Neural cell (in vitro differentiated cells): ENCODE data around the gene ACVR1. TPM values are rescaled to one million over a fixed set of nuclear protein-coding genes. Genes with fewer than 3 reads are reported as not detected.

Experiments
- H2AFZ ChIP-seq: fragments of 200-600, 300-800 bp; sonication (generic), shearing (Covaris generic); 2 replicates; pipeline ENCODE4 v1.6.0; 2014; ENCODE audit warnings: low read depth, mild to moderate bottlenecking, antibody characterized with exemption, low read length, moderate library complexity
- H3F3A ChIP-seq: fragments of 200-600 bp; shearing (Covaris generic); 2 replicates; pipeline ENCODE4 v1.6.1; 2016; ENCODE audit warnings: mild to moderate bottlenecking, moderate library complexity, mixed read lengths, antibody characterized with exemption, low read length; ENCODE audit not compliant: insufficient read depth, poor library complexity, severe bottlenecking
- H3K27ac ChIP-seq: fragments of 200-600, 300-800 bp; sonication (generic), shearing (Covaris generic); 2 replicates; pipeline ENCODE4 v1.5.1; 2014; ENCODE audit warnings: mild to moderate bottlenecking, low read length, moderate library complexity
- H3K27me3 ChIP-seq: fragments of 300-800, 200-600 bp; sonication (generic), shearing (Covaris generic); 2 replicates; pipeline ENCODE4 v1.6.0; 2014; ENCODE audit warnings: mild to moderate bottlenecking, low read depth, low read length, moderate library complexity; ENCODE audit not compliant: insufficient read depth
- H3K36me3 ChIP-seq: fragments of 300-800, 200-600 bp; sonication (generic), shearing (Covaris generic); 2 replicates; pipeline ENCODE4 v1.5.1; 2014; ENCODE audit warnings: mild to moderate bottlenecking, antibody characterized with exemption, low read length, moderate library complexity; ENCODE audit not compliant: insufficient read depth
- H3K4me2 ChIP-seq: fragments of 300-800, 200-600 bp; sonication (generic), shearing (Covaris generic); 2 replicates; pipeline ENCODE4 v1.6.0; 2014; ENCODE audit warnings: mild to moderate bottlenecking, low read length
- H3K4me3 ChIP-seq: fragments of 300-800, 200-600 bp; sonication (generic), shearing (Covaris generic); 2 replicates; pipeline ENCODE4 v1.5.1; 2014; ENCODE audit warnings: mild to moderate bottlenecking, low read length, moderate library complexity
- H3K79me2 ChIP-seq: fragments of 200-600 bp; shearing (Covaris generic); replicated peaks from 2 replicates; pipeline ENCODE4 v1.6.0; 2014; ENCODE audit warnings: mild to moderate bottlenecking, low read length, moderate library complexity; ENCODE audit not compliant: insufficient read depth
- H3K9ac ChIP-seq: fragments of 300-800, 200-600 bp; sonication (generic), shearing (Covaris generic); 2 replicates; pipeline ENCODE4 v1.6.1; 2016; ENCODE audit warnings: mild to moderate bottlenecking, low read length, mixed read lengths
- H3K9me2 ChIP-seq: fragments of 200-600 bp; shearing (Covaris generic); 2 replicates; pipeline ENCODE4 v1.6.1; 2016; ENCODE audit warnings: mild to moderate bottlenecking, low read length, mixed read lengths; ENCODE audit not compliant: insufficient read depth
- H3K9me3 ChIP-seq: fragments of 200-600, 300-800 bp; sonication (generic), shearing (Covaris generic); 2 replicates; pipeline ENCODE4 v1.6.1; 2016; ENCODE audit warnings: mild to moderate bottlenecking, mixed run types, low read length, moderate library complexity, mixed read lengths
- H4K20me1 ChIP-seq: fragments of 200-600 bp; shearing (Covaris generic); 2 replicates; pipeline ENCODE4 v1.6.1; 2016; ENCODE audit warnings: mild to moderate bottlenecking, mixed run types; ENCODE audit not compliant: insufficient read depth
- CTCF ChIP-seq: fragments of 450-650 bp; IDR thresholded peaks from 2 replicates; pipeline ENCODE4 v1.5.1; 2014; ENCODE audit warnings: antibody characterized with exemption, mild to moderate bottlenecking, moderate library complexity; ENCODE audit not compliant: poor library complexity, severe bottlenecking
- EZH2 ChIP-seq: fragments of 200-600, 300-800 bp; shearing (Covaris generic), sonication (generic); IDR thresholded peaks from 2 replicates; pipeline ENCODE4 v1.6.1; 2014; ENCODE audit warnings: antibody characterized with exemption, low read length, borderline replicate concordance, mild to moderate bottlenecking; ENCODE audit not compliant: insufficient read depth, poor library complexity, severe bottlenecking
- MXI1 ChIP-seq: fragments of 450-650 bp; conservative IDR thresholded peaks from 2 replicates; pipeline ENCODE4 v1.6.1; 2014; ENCODE audit warnings: antibody characterized with exemption, mild to moderate bottlenecking; ENCODE audit not compliant: poor library complexity, severe bottlenecking
- POLR2AphosphoS5 ChIP-seq: IDR thresholded peaks from 2 replicates; pipeline ENCODE4 v1.6.1; 2012
- RAD21 ChIP-seq: fragments of 450-650 bp; conservative IDR thresholded peaks from 2 replicates; pipeline ENCODE4 v1.6.1; 2014; ENCODE audit warnings: antibody characterized with exemption, mild to moderate bottlenecking, moderate library complexity
- REST ChIP-seq: IDR thresholded peaks from 2 replicates; pipeline ENCODE4 v1.6.1; 2012; ENCODE audit warnings: borderline replicate concordance
- SMC3 ChIP-seq: fragments of 450-650 bp; conservative IDR thresholded peaks from 2 replicates; pipeline ENCODE4 v1.6.1; 2014; ENCODE audit warnings: antibody characterized with exemption, mild to moderate bottlenecking, moderate library complexity; ENCODE audit not compliant: poor library complexity
- TAF1 ChIP-seq: IDR thresholded peaks from 2 replicates; pipeline ENCODE4 v1.6.1; 2012; ENCODE audit warnings: low read depth
- polyA plus RNA-seq: library from polyadenylated mRNA; depleted of rRNA; stranded (reverse); fragments of >200 nt; gene quantifications from 2 replicates; pipeline ENCODE4 v1.2.3, GENCODE V29; 2014

Gene ACVR1
- polyA plus RNA-seq, 1 donor from 2014 or later: 4.0 TPM

- no peak overlapping the region for H3K27ac ChIP-seq
- TF ChIP-seq RAD21: no peak
- no peak for TF ChIP-seq REST
- TF ChIP-seq POLR2AphosphoS5: no peak
- no peak for TF ChIP-seq MXI1
- TF ChIP-seq CTCF: no peak
- no peak for TF ChIP-seq EZH2
- H3K36me3 ChIP-seq: no peaks in the 10 kb centered on the region
- no peaks in the 10 kb centered on the region for H3K27me3 ChIP-seq
- no peaks in the 10 kb centered on the region for H3K79me2 ChIP-seq
- H3K4me3 ChIP-seq: no peak overlapping the region
- H4K20me1 ChIP-seq: no peaks in the 10 kb centered on the region
- no peak overlapping the region for H2AFZ ChIP-seq
- no peaks in the 10 kb centered on the region for H3K9me2 ChIP-seq
- H3F3A ChIP-seq: peaks cover 10% of the 10 kb centered on the region
- H3K4me2 ChIP-seq: no peak overlapping the region
- no peak overlapping the region for H3K9ac ChIP-seq
- no peaks in the 10 kb centered on the region for H3K9me3 ChIP-seq
Observed at GRCh38 chr2:157835425-157835824, 40.7 kb downstream of the ACVR1 start.

- Histone ChIP-seq H2AFZ (no peak overlapping the region), H3K79me2 (no peaks in the 10 kb centered on the region), H3K27me3 (no peaks in the 10 kb centered on the region), H4K20me1 (no peaks in the 10 kb centered on the region), H3K27ac (no peak overlapping the region), H3K9me3 (no peaks in the 10 kb centered on the region), H3F3A (peaks cover 9% of the 10 kb centered on the region), H3K9me2 (no peaks in the 10 kb centered on the region), H3K4me3 (no peak overlapping the region), H3K36me3 (no peaks in the 10 kb centered on the region), H3K9ac (no peak overlapping the region), H3K4me2 (no peak overlapping the region)
- no peak for TF ChIP-seq RAD21
- TF ChIP-seq POLR2AphosphoS5: no peak
Observed at GRCh38 chr2:157835006-157835405, 41.1 kb downstream of the ACVR1 start.

GRCh38 chr2:157833721-157834120 is 42.4 kb downstream of the ACVR1 start:
- Histone ChIP-seq H3K4me2 (no peak overlapping the region), H3K9me3 (no peaks in the 10 kb centered on the region), H3K27ac (no peak overlapping the region), H3F3A (peaks cover 4% of the 10 kb centered on the region), H3K27me3 (no peaks in the 10 kb centered on the region), H3K4me3 (no peak overlapping the region), H3K36me3 (no peaks in the 10 kb centered on the region), H4K20me1 (no peaks in the 10 kb centered on the region), H3K9me2 (no peaks in the 10 kb centered on the region), H3K9ac (no peak overlapping the region), H2AFZ (no peak overlapping the region), H3K79me2 (no peaks in the 10 kb centered on the region)
- TF ChIP-seq TAF1 (no peak), SMC3 (no peak), RAD21 (no peak), EZH2 (no peak), MXI1 (no peak), POLR2AphosphoS5 (no peak), CTCF (no peak), REST (no peak)
